GM23338 (cell line): ENCODE results near the gene JAK3. TPM values are rescaled to one million over a fixed set of nuclear protein-coding genes. Genes with fewer than 3 reads are reported as not detected.

Source experiments
- ATAC-seq: fragments of 200-7000 bp; cut with Tn5 transposase; 3 replicates; pipeline ENCODE4 v1.9.1; 2020
- DNase-seq: peaks from one replicate; pipeline ENCODE4 v3.0.0-alpha.2; 2015; ENCODE audit warnings: low spot score
- H2AFZ ChIP-seq: fragments of 200-600 bp; sonication (generic); 2 replicates; pipeline ENCODE4 v1.8.0; 2016; ENCODE audit warnings: antibody characterized with exemption, mild to moderate bottlenecking, moderate library complexity
- H3F3A ChIP-seq: fragments of 200-600 bp; sonication (generic); replicated peaks from 2 replicates; pipeline ENCODE4 v1.8.0; 2017; ENCODE audit warnings: antibody characterized with exemption, mixed run types, low read depth
- H3K27ac ChIP-seq: fragments of 200-600 bp; sonication (generic); 2 replicates; pipeline ENCODE4 v1.6.1; 2016; ENCODE audit warnings: low read depth
- H3K27me3 ChIP-seq: fragments of 200-600 bp; sonication (generic); 2 replicates; pipeline ENCODE4 v1.8.0; 2016; ENCODE audit warnings: mild to moderate bottlenecking, mixed run types, moderate library complexity; ENCODE audit not compliant: insufficient read depth
- H3K36me3 ChIP-seq: fragments of 200-600 bp; sonication (generic); 2 replicates; pipeline ENCODE4 v1.8.0; 2016; ENCODE audit warnings: mild to moderate bottlenecking; ENCODE audit not compliant: insufficient read depth
- H3K4me1 ChIP-seq: fragments of 200-600 bp; sonication (generic); 2 replicates; pipeline ENCODE4 v1.8.0; 2016; ENCODE audit warnings: mild to moderate bottlenecking, moderate library complexity; ENCODE audit not compliant: insufficient read depth
- H3K4me2 ChIP-seq: fragments of 200-600 bp; sonication (generic); 2 replicates; pipeline ENCODE4 v1.7.1; 2017; ENCODE audit warnings: mixed run types
- H3K4me3 ChIP-seq: fragments of 200-600 bp; sonication (generic); 2 replicates; pipeline ENCODE4 v1.6.1; 2016; ENCODE audit warnings: mixed run types
- H3K79me2 ChIP-seq: fragments of 200-600 bp; sonication (generic); replicated peaks from 2 replicates; pipeline ENCODE4 v1.8.0; 2017; ENCODE audit warnings: mild to moderate bottlenecking; ENCODE audit not compliant: insufficient read depth
- H3K9me2 ChIP-seq: fragments of 200-600 bp; sonication (generic); 2 replicates; pipeline ENCODE4 v1.8.0; 2017; ENCODE audit not compliant: insufficient read depth
- H4K20me1 ChIP-seq: fragments of 200-600 bp; sonication (generic); replicated peaks from 2 replicates; pipeline ENCODE4 v1.8.0; 2017; ENCODE audit warnings: mild to moderate bottlenecking; ENCODE audit not compliant: insufficient read depth
- H3K27ac Mint-ChIP-seq: 2 replicates; pipeline ENCODE4 v1.8.0; 2020; ENCODE audit warnings: inconsistent platforms, mild to moderate bottlenecking, moderate library complexity, mixed read lengths
- H3K27me3 Mint-ChIP-seq: 3 replicates; pipeline ENCODE4 v1.8.0; 2022; ENCODE audit warnings: low read depth, mild to moderate bottlenecking, moderate library complexity, mixed read lengths, inconsistent platforms; ENCODE audit not compliant: insufficient read depth, poor library complexity
- H3K36me3 Mint-ChIP-seq: 3 replicates; pipeline ENCODE4 v1.8.0; 2021; ENCODE audit warnings: low read depth, mild to moderate bottlenecking, inconsistent platforms, moderate library complexity, mixed read lengths
- H3K4me1 Mint-ChIP-seq: 3 replicates; pipeline ENCODE4 v1.8.0; 2020; ENCODE audit warnings: mild to moderate bottlenecking, inconsistent platforms, mixed read lengths
- H3K4me3 Mint-ChIP-seq: 3 replicates; pipeline ENCODE4 v1.8.0; 2021; ENCODE audit warnings: moderate library complexity, mild to moderate bottlenecking, inconsistent platforms, mixed read lengths
- H3K9me3 Mint-ChIP-seq: 3 replicates; pipeline ENCODE4 v1.8.0; 2020; ENCODE audit warnings: moderate library complexity, mild to moderate bottlenecking, inconsistent platforms, mixed read lengths
- CREB1 ChIP-seq: fragments of 250-450 bp; sonication (Bioruptor Pico); IDR thresholded peaks from 2 replicates; pipeline ENCODE4 v1.5.0; 2020; ENCODE audit warnings: low read depth, mild to moderate bottlenecking, moderate library complexity
- EZH2 ChIP-seq: fragments of 200-600 bp; sonication (generic); IDR thresholded peaks from one replicate; pipeline ENCODE4 v1.8.0; 2017; ENCODE audit warnings: antibody characterized with exemption, mild to moderate bottlenecking, low read depth; ENCODE audit not compliant: unreplicated experiment
- EZH2phosphoT487 ChIP-seq: fragments of 200-600 bp; sonication (generic); IDR thresholded peaks from one replicate; pipeline ENCODE4 v1.8.1; 2018; ENCODE audit warnings: antibody characterized with exemption; ENCODE audit not compliant: unreplicated experiment
- JUNB ChIP-seq: IDR thresholded peaks from one replicate; pipeline ENCODE4 v1.6.1; 2016; ENCODE audit warnings: antibody characterized with exemption; ENCODE audit not compliant: unreplicated experiment
- NANOG ChIP-seq: IDR thresholded peaks from 2 replicates; pipeline ENCODE4 v1.6.1; 2016; ENCODE audit warnings: antibody characterized with exemption, borderline replicate concordance
- STAT1 ChIP-seq: IDR thresholded peaks from one replicate; pipeline ENCODE4 v1.6.1; 2016; ENCODE audit warnings: antibody characterized with exemption; ENCODE audit not compliant: unreplicated experiment
- ZNF114 ChIP-seq: fragments of 250-450 bp; sonication (Bioruptor Pico); IDR thresholded peaks from 2 replicates; pipeline ENCODE4 v1.5.0; 2020; ENCODE audit warnings: mild to moderate bottlenecking, moderate library complexity
- ZNF331 ChIP-seq: fragments of 250-450 bp; sonication (Bioruptor Pico); IDR thresholded peaks from 2 replicates; pipeline ENCODE4 v1.5.0; 2020; ENCODE audit warnings: low read depth, mild to moderate bottlenecking, moderate library complexity
- polyA plus RNA-seq: library from polyadenylated mRNA; unstranded; fragments of >200 nt; fragmentation: Nextera tagmentation; extraction: Ambion mirVana; gene quantifications from 2 replicates; pipeline ENCODE4 v1.2.1, GENCODE V29; 2016
- total RNA-seq: library from RNA; depleted of rRNA; stranded (reverse); fragments of >200 nt; shearing (Covaris generic); gene quantifications from 2 replicates; pipeline ENCODE4 v1.2.3, GENCODE V29; 2014
- TF ChIP-seq, protein P1 (sequence below), 2 experiments: fragments of 200-600 bp in 1 of 2; sonication (generic) in 1 of 2; conservative IDR thresholded peaks; 2 replicates each; pipeline versions ENCODE4 v1.5.1 to v1.6.1; 2016 to 2017; ENCODE audit warnings: antibody characterized with exemption in 2 of 2, low read depth in 2 of 2, mild to moderate bottlenecking in 2 of 2, moderate library complexity in 1 of 2
- TF ChIP-seq, protein P2 (sequence below): fragments of 250-450 bp; sonication (Bioruptor Pico); IDR thresholded peaks from 2 replicates; pipeline ENCODE4 v1.5.0; 2020; ENCODE audit warnings: mild to moderate bottlenecking, moderate library complexity
- TF ChIP-seq, protein P3 (sequence below): IDR thresholded peaks from 2 replicates; pipeline ENCODE4 v1.6.1; 2016; ENCODE audit warnings: antibody characterized with exemption
- TF ChIP-seq, protein P4 (sequence below): IDR thresholded peaks from one replicate; pipeline ENCODE4 v1.6.1; 2018; ENCODE audit warnings: antibody characterized with exemption; ENCODE audit not compliant: unreplicated experiment

Gene JAK3
- total and polyA plus RNA-seq, 2 experiments from 2014 or later, result 2.9 to 5.4 TPM

DNA sequence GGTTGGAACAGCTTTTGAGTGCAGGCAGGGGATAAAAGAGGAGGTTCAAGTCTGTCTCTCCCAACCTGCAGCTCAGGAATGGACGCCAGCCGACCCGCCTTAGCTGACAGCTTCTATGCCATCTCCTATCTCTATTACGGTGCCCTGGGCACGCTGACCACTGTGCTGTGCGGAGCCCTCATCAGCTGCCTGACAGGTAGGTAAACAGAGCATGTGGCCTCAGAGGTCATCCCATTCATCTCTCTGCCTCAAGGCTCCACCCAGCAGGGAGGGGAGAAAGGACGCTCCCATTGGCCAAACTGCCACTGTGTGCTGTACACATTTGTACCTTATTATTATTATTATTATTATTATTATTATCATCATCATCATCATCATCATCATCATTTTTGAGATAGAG lies 40.5 kb upstream of the JAK3 start:
- no peak for TF ChIP-seq ZNF331
- no peak for TF ChIP-seq ZNF114 (CRISPR knock-in tag)
- TF ChIP-seq CREB1 (CRISPR knock-in tag), result no peak
- TF ChIP-seq, protein P1, sequence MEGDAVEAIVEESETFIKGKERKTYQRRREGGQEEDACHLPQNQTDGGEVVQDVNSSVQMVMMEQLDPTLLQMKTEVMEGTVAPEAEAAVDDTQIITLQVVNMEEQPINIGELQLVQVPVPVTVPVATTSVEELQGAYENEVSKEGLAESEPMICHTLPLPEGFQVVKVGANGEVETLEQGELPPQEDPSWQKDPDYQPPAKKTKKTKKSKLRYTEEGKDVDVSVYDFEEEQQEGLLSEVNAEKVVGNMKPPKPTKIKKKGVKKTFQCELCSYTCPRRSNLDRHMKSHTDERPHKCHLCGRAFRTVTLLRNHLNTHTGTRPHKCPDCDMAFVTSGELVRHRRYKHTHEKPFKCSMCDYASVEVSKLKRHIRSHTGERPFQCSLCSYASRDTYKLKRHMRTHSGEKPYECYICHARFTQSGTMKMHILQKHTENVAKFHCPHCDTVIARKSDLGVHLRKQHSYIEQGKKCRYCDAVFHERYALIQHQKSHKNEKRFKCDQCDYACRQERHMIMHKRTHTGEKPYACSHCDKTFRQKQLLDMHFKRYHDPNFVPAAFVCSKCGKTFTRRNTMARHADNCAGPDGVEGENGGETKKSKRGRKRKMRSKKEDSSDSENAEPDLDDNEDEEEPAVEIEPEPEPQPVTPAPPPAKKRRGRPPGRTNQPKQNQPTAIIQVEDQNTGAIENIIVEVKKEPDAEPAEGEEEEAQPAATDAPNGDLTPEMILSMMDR (conservative IDR thresholded peaks at IDR 0.05; ENCODE audit: low read depth in 2 of 2), result no peak
- no peak for TF ChIP-seq STAT1
- TF ChIP-seq, protein P2, sequence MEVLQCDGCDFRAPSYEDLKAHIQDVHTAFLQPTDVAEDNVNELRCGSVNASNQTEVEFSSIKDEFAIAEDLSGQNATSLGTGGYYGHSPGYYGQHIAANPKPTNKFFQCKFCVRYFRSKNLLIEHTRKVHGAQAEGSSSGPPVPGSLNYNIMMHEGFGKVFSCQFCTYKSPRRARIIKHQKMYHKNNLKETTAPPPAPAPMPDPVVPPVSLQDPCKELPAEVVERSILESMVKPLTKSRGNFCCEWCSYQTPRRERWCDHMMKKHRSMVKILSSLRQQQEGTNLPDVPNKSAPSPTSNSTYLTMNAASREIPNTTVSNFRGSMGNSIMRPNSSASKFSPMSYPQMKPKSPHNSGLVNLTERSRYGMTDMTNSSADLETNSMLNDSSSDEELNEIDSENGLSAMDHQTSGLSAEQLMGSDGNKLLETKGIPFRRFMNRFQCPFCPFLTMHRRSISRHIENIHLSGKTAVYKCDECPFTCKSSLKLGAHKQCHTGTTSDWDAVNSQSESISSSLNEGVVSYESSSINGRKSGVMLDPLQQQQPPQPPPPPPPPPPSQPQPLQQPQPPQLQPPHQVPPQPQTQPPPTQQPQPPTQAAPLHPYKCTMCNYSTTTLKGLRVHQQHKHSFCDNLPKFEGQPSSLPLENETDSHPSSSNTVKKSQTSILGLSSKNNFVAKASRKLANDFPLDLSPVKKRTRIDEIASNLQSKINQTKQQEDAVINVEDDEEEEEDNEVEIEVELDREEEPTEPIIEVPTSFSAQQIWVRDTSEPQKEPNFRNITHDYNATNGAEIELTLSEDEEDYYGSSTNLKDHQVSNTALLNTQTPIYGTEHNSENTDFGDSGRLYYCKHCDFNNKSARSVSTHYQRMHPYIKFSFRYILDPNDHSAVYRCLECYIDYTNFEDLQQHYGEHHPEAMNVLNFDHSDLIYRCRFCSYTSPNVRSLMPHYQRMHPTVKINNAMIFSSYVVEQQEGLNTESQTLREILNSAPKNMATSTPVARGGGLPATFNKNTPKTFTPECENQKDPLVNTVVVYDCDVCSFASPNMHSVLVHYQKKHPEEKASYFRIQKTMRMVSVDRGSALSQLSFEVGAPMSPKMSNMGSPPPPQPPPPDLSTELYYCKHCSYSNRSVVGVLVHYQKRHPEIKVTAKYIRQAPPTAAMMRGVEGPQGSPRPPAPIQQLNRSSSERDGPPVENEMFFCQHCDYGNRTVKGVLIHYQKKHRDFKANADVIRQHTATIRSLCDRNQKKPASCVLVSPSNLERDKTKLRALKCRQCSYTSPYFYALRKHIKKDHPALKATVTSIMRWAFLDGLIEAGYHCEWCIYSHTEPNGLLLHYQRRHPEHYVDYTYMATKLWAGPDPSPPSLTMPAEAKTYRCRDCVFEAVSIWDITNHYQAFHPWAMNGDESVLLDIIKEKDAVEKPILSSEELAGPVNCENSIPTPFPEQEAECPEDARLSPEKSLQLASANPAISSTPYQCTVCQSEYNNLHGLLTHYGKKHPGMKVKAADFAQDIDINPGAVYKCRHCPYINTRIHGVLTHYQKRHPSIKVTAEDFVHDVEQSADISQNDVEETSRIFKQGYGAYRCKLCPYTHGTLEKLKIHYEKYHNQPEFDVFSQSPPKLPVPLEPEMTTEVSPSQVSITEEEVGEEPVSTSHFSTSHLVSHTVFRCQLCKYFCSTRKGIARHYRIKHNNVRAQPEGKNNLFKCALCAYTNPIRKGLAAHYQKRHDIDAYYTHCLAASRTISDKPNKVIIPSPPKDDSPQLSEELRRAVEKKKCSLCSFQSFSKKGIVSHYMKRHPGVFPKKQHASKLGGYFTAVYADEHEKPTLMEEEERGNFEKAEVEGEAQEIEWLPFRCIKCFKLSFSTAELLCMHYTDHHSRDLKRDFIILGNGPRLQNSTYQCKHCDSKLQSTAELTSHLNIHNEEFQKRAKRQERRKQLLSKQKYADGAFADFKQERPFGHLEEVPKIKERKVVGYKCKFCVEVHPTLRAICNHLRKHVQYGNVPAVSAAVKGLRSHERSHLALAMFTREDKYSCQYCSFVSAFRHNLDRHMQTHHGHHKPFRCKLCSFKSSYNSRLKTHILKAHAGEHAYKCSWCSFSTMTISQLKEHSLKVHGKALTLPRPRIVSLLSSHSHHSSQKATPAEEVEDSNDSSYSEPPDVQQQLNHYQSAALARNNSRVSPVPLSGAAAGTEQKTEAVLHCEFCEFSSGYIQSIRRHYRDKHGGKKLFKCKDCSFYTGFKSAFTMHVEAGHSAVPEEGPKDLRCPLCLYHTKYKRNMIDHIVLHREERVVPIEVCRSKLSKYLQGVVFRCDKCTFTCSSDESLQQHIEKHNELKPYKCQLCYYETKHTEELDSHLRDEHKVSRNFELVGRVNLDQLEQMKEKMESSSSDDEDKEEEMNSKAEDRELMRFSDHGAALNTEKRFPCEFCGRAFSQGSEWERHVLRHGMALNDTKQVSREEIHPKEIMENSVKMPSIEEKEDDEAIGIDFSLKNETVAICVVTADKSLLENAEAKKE (CRISPR knock-in tag), result no peak
- TF ChIP-seq NANOG, result no peak
- TF ChIP-seq JUNB, result no peak
- TF ChIP-seq EZH2phosphoT487, result no peak
- TF ChIP-seq, protein P3, sequence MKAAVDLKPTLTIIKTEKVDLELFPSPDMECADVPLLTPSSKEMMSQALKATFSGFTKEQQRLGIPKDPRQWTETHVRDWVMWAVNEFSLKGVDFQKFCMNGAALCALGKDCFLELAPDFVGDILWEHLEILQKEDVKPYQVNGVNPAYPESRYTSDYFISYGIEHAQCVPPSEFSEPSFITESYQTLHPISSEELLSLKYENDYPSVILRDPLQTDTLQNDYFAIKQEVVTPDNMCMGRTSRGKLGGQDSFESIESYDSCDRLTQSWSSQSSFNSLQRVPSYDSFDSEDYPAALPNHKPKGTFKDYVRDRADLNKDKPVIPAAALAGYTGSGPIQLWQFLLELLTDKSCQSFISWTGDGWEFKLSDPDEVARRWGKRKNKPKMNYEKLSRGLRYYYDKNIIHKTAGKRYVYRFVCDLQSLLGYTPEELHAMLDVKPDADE, result no peak
- TF ChIP-seq EZH2, result no peak
- TF ChIP-seq, protein P4, sequence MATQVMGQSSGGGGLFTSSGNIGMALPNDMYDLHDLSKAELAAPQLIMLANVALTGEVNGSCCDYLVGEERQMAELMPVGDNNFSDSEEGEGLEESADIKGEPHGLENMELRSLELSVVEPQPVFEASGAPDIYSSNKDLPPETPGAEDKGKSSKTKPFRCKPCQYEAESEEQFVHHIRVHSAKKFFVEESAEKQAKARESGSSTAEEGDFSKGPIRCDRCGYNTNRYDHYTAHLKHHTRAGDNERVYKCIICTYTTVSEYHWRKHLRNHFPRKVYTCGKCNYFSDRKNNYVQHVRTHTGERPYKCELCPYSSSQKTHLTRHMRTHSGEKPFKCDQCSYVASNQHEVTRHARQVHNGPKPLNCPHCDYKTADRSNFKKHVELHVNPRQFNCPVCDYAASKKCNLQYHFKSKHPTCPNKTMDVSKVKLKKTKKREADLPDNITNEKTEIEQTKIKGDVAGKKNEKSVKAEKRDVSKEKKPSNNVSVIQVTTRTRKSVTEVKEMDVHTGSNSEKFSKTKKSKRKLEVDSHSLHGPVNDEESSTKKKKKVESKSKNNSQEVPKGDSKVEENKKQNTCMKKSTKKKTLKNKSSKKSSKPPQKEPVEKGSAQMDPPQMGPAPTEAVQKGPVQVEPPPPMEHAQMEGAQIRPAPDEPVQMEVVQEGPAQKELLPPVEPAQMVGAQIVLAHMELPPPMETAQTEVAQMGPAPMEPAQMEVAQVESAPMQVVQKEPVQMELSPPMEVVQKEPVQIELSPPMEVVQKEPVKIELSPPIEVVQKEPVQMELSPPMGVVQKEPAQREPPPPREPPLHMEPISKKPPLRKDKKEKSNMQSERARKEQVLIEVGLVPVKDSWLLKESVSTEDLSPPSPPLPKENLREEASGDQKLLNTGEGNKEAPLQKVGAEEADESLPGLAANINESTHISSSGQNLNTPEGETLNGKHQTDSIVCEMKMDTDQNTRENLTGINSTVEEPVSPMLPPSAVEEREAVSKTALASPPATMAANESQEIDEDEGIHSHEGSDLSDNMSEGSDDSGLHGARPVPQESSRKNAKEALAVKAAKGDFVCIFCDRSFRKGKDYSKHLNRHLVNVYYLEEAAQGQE, result no peak
- no peak overlapping the region for H2AFZ ChIP-seq
- H3K27ac ChIP-seq, result no peak overlapping the region
- H3K27me3 ChIP-seq, result no peaks in the 10 kb centered on the region
- H3K36me3 ChIP-seq, result no peaks in the 10 kb centered on the region
- Mint-ChIP-seq H3K27me3 (peaks cover 13% of the 10 kb centered on the region), H3K36me3 (no peaks in the 10 kb centered on the region), H3K4me3 (no peak overlapping the region), H3K9me3 (no peaks in the 10 kb centered on the region; the same call in 2 of the 3 replicates), H3K27ac (no peak overlapping the region), H3K4me1 (no peaks in the 10 kb centered on the region; the same call in 2 of the 3 replicates)
- H3K4me3 ChIP-seq, result no peak overlapping the region
- ATAC-seq (no peak), DNase-seq (no peak)
- no peaks in the 10 kb centered on the region for H3K9me2 ChIP-seq
- H3K4me2 ChIP-seq, result no peak overlapping the region
- no peaks in the 10 kb centered on the region; the same call in 1 of the 2 replicates for H4K20me1 ChIP-seq
- H3K4me1 ChIP-seq, result peaks cover 7% of the 10 kb centered on the region; the same call in 1 of the 2 replicates
- no peaks in the 10 kb centered on the region for H3K79me2 ChIP-seq
- no peaks in the 10 kb centered on the region for H3F3A ChIP-seq
